GM23338 (cell line): ENCODE results near the gene PNPLA7. TPM values are rescaled to one million over a fixed set of nuclear protein-coding genes. Genes with fewer than 3 reads are reported as not detected.

Experiments used
- ATAC-seq: fragments of 200-7000 bp; cut with Tn5 transposase; 3 replicates; pipeline ENCODE4 v1.9.1; 2020
- DNase-seq: peaks from one replicate; pipeline ENCODE4 v3.0.0-alpha.2; 2015; ENCODE audit warnings: low spot score
- H2AFZ ChIP-seq: fragments of 200-600 bp; sonication (generic); 2 replicates; pipeline ENCODE4 v1.8.0; 2016; ENCODE audit warnings: antibody characterized with exemption, mild to moderate bottlenecking, moderate library complexity
- H3F3A ChIP-seq: fragments of 200-600 bp; sonication (generic); replicated peaks from 2 replicates; pipeline ENCODE4 v1.8.0; 2017; ENCODE audit warnings: antibody characterized with exemption, mixed run types, low read depth
- H3K27ac ChIP-seq: fragments of 200-600 bp; sonication (generic); 2 replicates; pipeline ENCODE4 v1.6.1; 2016; ENCODE audit warnings: low read depth
- H3K27me3 ChIP-seq: fragments of 200-600 bp; sonication (generic); 2 replicates; pipeline ENCODE4 v1.8.0; 2016; ENCODE audit warnings: mild to moderate bottlenecking, mixed run types, moderate library complexity; ENCODE audit not compliant: insufficient read depth
- H3K36me3 ChIP-seq: fragments of 200-600 bp; sonication (generic); 2 replicates; pipeline ENCODE4 v1.8.0; 2016; ENCODE audit warnings: mild to moderate bottlenecking; ENCODE audit not compliant: insufficient read depth
- H3K4me1 ChIP-seq: fragments of 200-600 bp; sonication (generic); 2 replicates; pipeline ENCODE4 v1.8.0; 2016; ENCODE audit warnings: mild to moderate bottlenecking, moderate library complexity; ENCODE audit not compliant: insufficient read depth
- H3K4me2 ChIP-seq: fragments of 200-600 bp; sonication (generic); 2 replicates; pipeline ENCODE4 v1.7.1; 2017; ENCODE audit warnings: mixed run types
- H3K4me3 ChIP-seq: fragments of 200-600 bp; sonication (generic); 2 replicates; pipeline ENCODE4 v1.6.1; 2016; ENCODE audit warnings: mixed run types
- H3K79me2 ChIP-seq: fragments of 200-600 bp; sonication (generic); replicated peaks from 2 replicates; pipeline ENCODE4 v1.8.0; 2017; ENCODE audit warnings: mild to moderate bottlenecking; ENCODE audit not compliant: insufficient read depth
- H3K9me2 ChIP-seq: fragments of 200-600 bp; sonication (generic); 2 replicates; pipeline ENCODE4 v1.8.0; 2017; ENCODE audit not compliant: insufficient read depth
- H4K20me1 ChIP-seq: fragments of 200-600 bp; sonication (generic); replicated peaks from 2 replicates; pipeline ENCODE4 v1.8.0; 2017; ENCODE audit warnings: mild to moderate bottlenecking; ENCODE audit not compliant: insufficient read depth
- H3K27ac Mint-ChIP-seq: 2 replicates; pipeline ENCODE4 v1.8.0; 2020; ENCODE audit warnings: inconsistent platforms, mild to moderate bottlenecking, moderate library complexity, mixed read lengths
- H3K27me3 Mint-ChIP-seq: 3 replicates; pipeline ENCODE4 v1.8.0; 2022; ENCODE audit warnings: low read depth, mild to moderate bottlenecking, moderate library complexity, mixed read lengths, inconsistent platforms; ENCODE audit not compliant: insufficient read depth, poor library complexity
- H3K36me3 Mint-ChIP-seq: 3 replicates; pipeline ENCODE4 v1.8.0; 2021; ENCODE audit warnings: low read depth, mild to moderate bottlenecking, inconsistent platforms, moderate library complexity, mixed read lengths
- H3K4me1 Mint-ChIP-seq: 3 replicates; pipeline ENCODE4 v1.8.0; 2020; ENCODE audit warnings: mild to moderate bottlenecking, inconsistent platforms, mixed read lengths
- H3K4me3 Mint-ChIP-seq: 3 replicates; pipeline ENCODE4 v1.8.0; 2021; ENCODE audit warnings: moderate library complexity, mild to moderate bottlenecking, inconsistent platforms, mixed read lengths
- H3K9me3 Mint-ChIP-seq: 3 replicates; pipeline ENCODE4 v1.8.0; 2020; ENCODE audit warnings: moderate library complexity, mild to moderate bottlenecking, inconsistent platforms, mixed read lengths
- CREB1 ChIP-seq: fragments of 250-450 bp; sonication (Bioruptor Pico); IDR thresholded peaks from 2 replicates; pipeline ENCODE4 v1.5.0; 2020; ENCODE audit warnings: low read depth, mild to moderate bottlenecking, moderate library complexity
- EZH2 ChIP-seq: fragments of 200-600 bp; sonication (generic); IDR thresholded peaks from one replicate; pipeline ENCODE4 v1.8.0; 2017; ENCODE audit warnings: antibody characterized with exemption, mild to moderate bottlenecking, low read depth; ENCODE audit not compliant: unreplicated experiment
- EZH2phosphoT487 ChIP-seq: fragments of 200-600 bp; sonication (generic); IDR thresholded peaks from one replicate; pipeline ENCODE4 v1.8.1; 2018; ENCODE audit warnings: antibody characterized with exemption; ENCODE audit not compliant: unreplicated experiment
- NANOG ChIP-seq: IDR thresholded peaks from 2 replicates; pipeline ENCODE4 v1.6.1; 2016; ENCODE audit warnings: antibody characterized with exemption, borderline replicate concordance
- polyA plus RNA-seq: library from polyadenylated mRNA; unstranded; fragments of >200 nt; fragmentation: Nextera tagmentation; extraction: Ambion mirVana; gene quantifications from 2 replicates; pipeline ENCODE4 v1.2.1, GENCODE V29; 2016
- total RNA-seq: library from RNA; depleted of rRNA; stranded (reverse); fragments of >200 nt; shearing (Covaris generic); gene quantifications from 2 replicates; pipeline ENCODE4 v1.2.3, GENCODE V29; 2014
- TF ChIP-seq, protein P1 (sequence below): fragments of 250-450 bp; sonication (Bioruptor Pico); IDR thresholded peaks from 2 replicates; pipeline ENCODE4 v1.5.0; 2020; ENCODE audit warnings: mild to moderate bottlenecking, moderate library complexity
- TF ChIP-seq, protein P2 (sequence below), 2 experiments: fragments of 200-600 bp in 1 of 2; sonication (generic) in 1 of 2; conservative IDR thresholded peaks; 2 replicates each; pipeline versions ENCODE4 v1.5.1 to v1.6.1; 2016 to 2017; ENCODE audit warnings: antibody characterized with exemption in 2 of 2, low read depth in 2 of 2, mild to moderate bottlenecking in 2 of 2, moderate library complexity in 1 of 2

PNPLA7 gene
- total and polyA plus RNA-seq, 2 experiments from 2014 or later, result 0.45 to 0.80 TPM

DNA sequence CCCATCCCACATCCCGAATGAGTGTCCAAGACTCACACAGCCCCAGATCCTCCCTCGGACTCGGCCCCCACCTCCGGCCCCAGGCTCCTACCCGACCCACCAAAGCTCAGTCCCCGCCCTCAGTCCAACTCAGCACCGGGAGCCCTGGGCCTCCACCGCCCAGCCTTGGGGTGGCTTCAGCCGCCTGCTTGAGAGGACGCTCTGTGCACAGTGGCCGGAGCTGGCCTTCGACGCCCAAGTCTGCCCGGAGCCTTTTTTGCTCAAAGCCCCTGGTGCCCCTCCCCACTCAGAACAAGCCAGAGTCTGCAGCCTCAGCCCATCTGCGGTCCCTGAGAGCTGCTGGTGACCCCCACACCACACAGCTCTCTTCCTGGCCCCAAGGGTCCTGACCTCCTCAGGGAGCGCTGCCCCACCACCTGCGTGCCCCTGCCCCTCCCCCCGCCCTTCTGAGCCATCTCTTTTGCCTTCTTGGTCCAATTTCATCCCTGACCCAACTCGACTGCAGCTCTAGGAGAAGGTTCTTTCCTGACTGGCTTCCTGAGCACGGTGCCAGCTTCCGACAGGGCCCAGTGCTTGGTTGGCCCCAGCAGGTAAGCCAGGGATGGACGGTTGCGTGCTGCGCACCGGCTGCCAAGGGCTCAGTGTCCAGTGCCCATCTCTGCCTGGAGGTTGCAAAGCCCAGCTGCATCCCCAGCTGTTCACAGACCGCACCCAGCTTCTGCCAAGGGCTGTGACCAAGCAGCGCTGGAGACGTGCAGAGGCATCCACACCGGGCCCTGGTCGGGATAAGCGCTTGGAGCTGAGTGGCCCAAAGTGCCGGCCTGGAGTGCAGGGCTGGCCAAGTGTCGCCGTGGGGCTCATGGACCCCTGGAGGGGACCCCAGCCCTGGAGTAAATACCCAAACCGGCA lies 63.4 kb downstream of the PNPLA7 start (continued):
- TF ChIP-seq, protein P1, sequence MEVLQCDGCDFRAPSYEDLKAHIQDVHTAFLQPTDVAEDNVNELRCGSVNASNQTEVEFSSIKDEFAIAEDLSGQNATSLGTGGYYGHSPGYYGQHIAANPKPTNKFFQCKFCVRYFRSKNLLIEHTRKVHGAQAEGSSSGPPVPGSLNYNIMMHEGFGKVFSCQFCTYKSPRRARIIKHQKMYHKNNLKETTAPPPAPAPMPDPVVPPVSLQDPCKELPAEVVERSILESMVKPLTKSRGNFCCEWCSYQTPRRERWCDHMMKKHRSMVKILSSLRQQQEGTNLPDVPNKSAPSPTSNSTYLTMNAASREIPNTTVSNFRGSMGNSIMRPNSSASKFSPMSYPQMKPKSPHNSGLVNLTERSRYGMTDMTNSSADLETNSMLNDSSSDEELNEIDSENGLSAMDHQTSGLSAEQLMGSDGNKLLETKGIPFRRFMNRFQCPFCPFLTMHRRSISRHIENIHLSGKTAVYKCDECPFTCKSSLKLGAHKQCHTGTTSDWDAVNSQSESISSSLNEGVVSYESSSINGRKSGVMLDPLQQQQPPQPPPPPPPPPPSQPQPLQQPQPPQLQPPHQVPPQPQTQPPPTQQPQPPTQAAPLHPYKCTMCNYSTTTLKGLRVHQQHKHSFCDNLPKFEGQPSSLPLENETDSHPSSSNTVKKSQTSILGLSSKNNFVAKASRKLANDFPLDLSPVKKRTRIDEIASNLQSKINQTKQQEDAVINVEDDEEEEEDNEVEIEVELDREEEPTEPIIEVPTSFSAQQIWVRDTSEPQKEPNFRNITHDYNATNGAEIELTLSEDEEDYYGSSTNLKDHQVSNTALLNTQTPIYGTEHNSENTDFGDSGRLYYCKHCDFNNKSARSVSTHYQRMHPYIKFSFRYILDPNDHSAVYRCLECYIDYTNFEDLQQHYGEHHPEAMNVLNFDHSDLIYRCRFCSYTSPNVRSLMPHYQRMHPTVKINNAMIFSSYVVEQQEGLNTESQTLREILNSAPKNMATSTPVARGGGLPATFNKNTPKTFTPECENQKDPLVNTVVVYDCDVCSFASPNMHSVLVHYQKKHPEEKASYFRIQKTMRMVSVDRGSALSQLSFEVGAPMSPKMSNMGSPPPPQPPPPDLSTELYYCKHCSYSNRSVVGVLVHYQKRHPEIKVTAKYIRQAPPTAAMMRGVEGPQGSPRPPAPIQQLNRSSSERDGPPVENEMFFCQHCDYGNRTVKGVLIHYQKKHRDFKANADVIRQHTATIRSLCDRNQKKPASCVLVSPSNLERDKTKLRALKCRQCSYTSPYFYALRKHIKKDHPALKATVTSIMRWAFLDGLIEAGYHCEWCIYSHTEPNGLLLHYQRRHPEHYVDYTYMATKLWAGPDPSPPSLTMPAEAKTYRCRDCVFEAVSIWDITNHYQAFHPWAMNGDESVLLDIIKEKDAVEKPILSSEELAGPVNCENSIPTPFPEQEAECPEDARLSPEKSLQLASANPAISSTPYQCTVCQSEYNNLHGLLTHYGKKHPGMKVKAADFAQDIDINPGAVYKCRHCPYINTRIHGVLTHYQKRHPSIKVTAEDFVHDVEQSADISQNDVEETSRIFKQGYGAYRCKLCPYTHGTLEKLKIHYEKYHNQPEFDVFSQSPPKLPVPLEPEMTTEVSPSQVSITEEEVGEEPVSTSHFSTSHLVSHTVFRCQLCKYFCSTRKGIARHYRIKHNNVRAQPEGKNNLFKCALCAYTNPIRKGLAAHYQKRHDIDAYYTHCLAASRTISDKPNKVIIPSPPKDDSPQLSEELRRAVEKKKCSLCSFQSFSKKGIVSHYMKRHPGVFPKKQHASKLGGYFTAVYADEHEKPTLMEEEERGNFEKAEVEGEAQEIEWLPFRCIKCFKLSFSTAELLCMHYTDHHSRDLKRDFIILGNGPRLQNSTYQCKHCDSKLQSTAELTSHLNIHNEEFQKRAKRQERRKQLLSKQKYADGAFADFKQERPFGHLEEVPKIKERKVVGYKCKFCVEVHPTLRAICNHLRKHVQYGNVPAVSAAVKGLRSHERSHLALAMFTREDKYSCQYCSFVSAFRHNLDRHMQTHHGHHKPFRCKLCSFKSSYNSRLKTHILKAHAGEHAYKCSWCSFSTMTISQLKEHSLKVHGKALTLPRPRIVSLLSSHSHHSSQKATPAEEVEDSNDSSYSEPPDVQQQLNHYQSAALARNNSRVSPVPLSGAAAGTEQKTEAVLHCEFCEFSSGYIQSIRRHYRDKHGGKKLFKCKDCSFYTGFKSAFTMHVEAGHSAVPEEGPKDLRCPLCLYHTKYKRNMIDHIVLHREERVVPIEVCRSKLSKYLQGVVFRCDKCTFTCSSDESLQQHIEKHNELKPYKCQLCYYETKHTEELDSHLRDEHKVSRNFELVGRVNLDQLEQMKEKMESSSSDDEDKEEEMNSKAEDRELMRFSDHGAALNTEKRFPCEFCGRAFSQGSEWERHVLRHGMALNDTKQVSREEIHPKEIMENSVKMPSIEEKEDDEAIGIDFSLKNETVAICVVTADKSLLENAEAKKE (CRISPR knock-in tag), result no peak
- TF ChIP-seq EZH2 (no peak), CREB1 (no peak)

DNA sequence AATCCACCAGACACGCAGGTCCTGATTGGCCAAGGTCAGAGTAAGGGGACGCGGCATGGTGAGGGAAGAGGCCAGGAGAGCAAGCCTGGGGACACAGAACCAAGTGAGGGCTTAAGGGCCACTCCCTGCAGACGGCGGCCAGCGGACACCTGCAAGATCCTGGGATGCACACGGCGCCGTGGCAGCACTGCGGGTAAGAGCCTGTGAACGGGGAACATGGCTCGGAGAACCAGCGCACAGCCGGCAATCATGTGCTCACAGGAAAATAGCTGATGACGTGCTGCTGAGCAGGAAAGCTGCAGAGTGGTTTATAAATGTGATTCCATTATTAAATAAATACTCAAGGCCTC lies 64.1 kb downstream of the PNPLA7 start:
- no peaks in the 10 kb centered on the region; the same call in 2 of the 3 replicates for H3K9me3 Mint-ChIP-seq
- Histone ChIP-seq H4K20me1 (no peaks in the 10 kb centered on the region), H3K4me3 (no peak overlapping the region), H2AFZ (no peak overlapping the region), H3K9me2 (no peaks in the 10 kb centered on the region), H3K36me3 (no peaks in the 10 kb centered on the region), H3K79me2 (no peaks in the 10 kb centered on the region), H3F3A (no peaks in the 10 kb centered on the region), H3K27ac (no peak overlapping the region), H3K4me1 (no peaks in the 10 kb centered on the region), H3K4me2 (no peak overlapping the region), H3K27me3 (no peaks in the 10 kb centered on the region)
- no peaks in the 10 kb centered on the region for H3K4me1 Mint-ChIP-seq
- H3K4me3 Mint-ChIP-seq, result no peak overlapping the region
- no peak overlapping the region for H3K27ac Mint-ChIP-seq
- DNase-seq, result no peak
- H3K27me3 Mint-ChIP-seq, result peaks cover 3% of the 10 kb centered on the region
- ATAC-seq, result no peak
- H3K36me3 Mint-ChIP-seq, result no peaks in the 10 kb centered on the region
- TF ChIP-seq, protein P2, sequence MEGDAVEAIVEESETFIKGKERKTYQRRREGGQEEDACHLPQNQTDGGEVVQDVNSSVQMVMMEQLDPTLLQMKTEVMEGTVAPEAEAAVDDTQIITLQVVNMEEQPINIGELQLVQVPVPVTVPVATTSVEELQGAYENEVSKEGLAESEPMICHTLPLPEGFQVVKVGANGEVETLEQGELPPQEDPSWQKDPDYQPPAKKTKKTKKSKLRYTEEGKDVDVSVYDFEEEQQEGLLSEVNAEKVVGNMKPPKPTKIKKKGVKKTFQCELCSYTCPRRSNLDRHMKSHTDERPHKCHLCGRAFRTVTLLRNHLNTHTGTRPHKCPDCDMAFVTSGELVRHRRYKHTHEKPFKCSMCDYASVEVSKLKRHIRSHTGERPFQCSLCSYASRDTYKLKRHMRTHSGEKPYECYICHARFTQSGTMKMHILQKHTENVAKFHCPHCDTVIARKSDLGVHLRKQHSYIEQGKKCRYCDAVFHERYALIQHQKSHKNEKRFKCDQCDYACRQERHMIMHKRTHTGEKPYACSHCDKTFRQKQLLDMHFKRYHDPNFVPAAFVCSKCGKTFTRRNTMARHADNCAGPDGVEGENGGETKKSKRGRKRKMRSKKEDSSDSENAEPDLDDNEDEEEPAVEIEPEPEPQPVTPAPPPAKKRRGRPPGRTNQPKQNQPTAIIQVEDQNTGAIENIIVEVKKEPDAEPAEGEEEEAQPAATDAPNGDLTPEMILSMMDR (conservative IDR thresholded peaks at IDR 0.05; ENCODE audit: low read depth in 2 of 2), result no peak
- no peak for TF ChIP-seq EZH2phosphoT487
- no peak for TF ChIP-seq NANOG
- TF ChIP-seq EZH2, result no peak
- TF ChIP-seq, protein P1 (CRISPR knock-in tag), result no peak
